ENCODE results near the gene MAP2K7. TPM values are rescaled to one million over a fixed set of nuclear protein-coding genes. Genes with fewer than 3 reads are reported as not detected.

Gene MAP2K7
- total RNA-seq, 2 donors from 2014 or later = 26.3 to 38.3 TPM

DNA sequence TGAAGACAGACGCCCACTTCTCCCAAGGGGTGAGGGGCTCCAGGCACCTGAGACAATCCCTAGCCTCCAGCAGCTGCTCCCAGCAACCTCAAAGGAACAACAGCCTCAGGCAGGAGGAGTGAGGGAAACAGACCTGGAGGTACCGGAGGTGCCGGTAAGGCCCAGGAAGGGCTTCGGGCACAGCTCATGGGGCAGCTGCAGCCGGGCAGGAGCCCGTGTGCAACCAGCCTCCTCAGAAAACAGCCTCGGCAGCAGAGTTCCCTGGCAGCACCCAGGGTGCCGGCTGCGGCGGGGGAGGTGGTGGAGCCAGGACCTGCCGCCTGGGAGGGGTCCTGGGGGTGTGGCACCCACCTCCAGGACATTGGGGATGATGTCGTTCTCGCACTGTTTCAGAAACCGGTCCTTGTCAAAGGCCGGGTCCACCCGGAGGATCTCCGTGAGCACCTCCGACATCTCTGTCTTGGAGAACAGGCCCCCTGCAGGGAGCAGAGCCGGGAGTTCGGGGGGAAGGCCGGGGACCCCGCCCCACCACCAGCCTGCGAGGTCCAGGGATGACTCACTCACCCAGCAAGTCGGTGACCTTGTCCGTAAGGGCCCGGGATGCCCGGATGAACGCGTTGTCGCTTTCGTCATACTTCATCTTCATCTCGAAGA, 28.7 kb downstream of the MAP2K7 start:
- Histone ChIP-seq H3K27me3 (no peaks in the 10 kb centered on the region), H3K9me3 (no peaks in the 10 kb centered on the region), H3K36me3 (peaks cover 32% of the 10 kb centered on the region), H3K4me1 (no peaks in the 10 kb centered on the region), H3K4me3 (no peak overlapping the region), H3K27ac (no peak overlapping the region), H3K9ac (ENCODE audit: low read depth in 2 of 2, low read length in 2 of 2) (no peak overlapping the region)
- intact Hi-C loops (cut with DNase I) = no loop called here
- no peak for DNase-seq
- TF ChIP-seq, protein P1, sequence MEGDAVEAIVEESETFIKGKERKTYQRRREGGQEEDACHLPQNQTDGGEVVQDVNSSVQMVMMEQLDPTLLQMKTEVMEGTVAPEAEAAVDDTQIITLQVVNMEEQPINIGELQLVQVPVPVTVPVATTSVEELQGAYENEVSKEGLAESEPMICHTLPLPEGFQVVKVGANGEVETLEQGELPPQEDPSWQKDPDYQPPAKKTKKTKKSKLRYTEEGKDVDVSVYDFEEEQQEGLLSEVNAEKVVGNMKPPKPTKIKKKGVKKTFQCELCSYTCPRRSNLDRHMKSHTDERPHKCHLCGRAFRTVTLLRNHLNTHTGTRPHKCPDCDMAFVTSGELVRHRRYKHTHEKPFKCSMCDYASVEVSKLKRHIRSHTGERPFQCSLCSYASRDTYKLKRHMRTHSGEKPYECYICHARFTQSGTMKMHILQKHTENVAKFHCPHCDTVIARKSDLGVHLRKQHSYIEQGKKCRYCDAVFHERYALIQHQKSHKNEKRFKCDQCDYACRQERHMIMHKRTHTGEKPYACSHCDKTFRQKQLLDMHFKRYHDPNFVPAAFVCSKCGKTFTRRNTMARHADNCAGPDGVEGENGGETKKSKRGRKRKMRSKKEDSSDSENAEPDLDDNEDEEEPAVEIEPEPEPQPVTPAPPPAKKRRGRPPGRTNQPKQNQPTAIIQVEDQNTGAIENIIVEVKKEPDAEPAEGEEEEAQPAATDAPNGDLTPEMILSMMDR (IDR thresholded peaks at IDR 0.05) = no peak

DNA sequence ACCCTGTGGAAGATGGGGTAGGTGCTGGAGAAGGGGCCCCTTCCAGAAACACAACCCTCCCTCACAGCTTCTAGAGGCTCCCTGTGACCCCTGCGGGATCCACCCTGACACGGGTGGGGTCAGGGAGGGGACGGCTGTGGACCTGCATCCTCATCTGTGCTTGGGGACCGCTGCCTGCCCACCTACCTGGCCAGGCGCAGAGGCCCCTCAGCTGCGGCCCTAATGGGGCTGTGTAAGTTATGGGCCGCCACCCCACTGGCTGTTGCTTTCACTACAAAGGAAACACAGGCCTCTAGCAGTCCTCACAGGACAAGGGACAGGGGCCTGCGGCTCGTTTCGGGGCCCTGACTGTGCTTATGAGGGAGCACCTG, 29.2 kb downstream of the MAP2K7 start:
- Histone ChIP-seq H3K4me3 (no peak overlapping the region), H3K9ac (ENCODE audit: low read depth in 2 of 2, low read length in 2 of 2) (no peak overlapping the region), H3K36me3 (peaks cover 32% of the 10 kb centered on the region), H3K4me1 (no peaks in the 10 kb centered on the region), H3K27me3 (no peaks in the 10 kb centered on the region), H3K27ac (no peak overlapping the region), H3K9me3 (no peaks in the 10 kb centered on the region)
- intact Hi-C loops (cut with DNase I) = no loop called here
- TF ChIP-seq, protein P1 (IDR thresholded peaks at IDR 0.05) = no peak
- DNase-seq = no peak

DNA sequence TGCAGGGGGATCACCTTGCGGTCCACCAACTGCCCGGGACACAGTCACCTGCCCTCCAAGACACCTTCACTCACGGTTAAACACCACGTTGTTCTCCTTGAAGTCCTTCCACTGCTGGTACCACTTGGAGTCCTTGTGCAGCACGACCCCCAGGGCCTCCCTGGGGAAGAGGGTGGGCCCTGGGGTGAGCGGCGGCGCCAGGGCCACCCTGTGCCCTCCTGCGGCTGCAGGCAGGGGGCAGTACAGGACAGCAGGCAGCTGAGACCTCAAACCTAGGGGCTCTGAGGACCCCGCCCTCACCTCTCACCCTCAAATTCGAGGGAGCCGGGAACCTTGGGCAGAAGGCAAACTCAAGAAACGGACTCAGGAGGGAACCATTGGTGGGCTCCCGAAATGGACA, 29.7 kb downstream of the MAP2K7 start:
- DNase-seq = no peak

DNA sequence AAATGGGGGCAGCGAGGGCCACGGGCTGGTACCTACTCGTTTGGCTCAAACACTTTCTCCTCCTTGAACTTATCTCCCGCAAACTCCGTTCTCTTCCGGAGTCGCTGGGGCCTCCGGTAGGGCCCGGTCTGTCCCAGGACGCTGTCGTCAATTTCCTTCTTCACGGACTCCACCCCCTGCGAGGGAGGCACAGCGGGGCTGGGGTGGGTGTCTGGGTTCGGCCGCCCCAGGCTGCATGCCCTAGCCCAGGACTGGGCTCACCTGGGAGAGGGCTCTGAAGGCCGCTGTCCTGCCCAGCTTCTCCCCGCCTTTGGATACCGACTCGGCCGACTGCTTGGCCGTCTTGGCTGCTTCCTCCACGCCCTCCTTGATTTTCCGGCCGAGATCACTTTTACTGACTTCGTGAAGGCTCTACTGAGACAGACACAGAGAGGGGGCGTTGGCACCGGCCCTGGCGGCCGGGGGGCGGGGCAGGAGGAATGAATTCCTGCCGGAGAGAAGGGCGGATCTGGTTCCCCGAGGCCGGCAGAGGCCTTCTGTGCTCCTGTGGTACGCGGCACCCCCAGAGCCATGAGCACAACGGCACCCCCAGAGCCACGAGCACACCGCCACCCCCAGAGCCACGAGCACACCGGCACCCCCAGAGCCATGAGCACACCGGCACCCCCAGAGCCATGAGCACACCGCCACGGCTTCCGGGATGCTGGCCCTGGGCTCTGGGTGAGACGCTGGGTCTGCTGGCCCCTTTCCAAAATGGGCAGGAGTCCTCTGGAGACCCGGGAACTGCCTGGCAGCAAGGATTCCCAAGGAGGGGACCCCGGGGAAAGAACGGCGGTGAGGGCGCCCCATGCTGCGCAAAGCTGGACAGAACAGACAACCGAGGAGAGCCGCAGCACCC, 30.4 kb downstream of the MAP2K7 start:
- Histone ChIP-seq H3K36me3 (peaks cover 32% of the 10 kb centered on the region), H3K9ac (ENCODE audit: low read depth in 2 of 2, low read length in 2 of 2) (no peak overlapping the region), H3K4me1 (no peaks in the 10 kb centered on the region), H3K4me3 (no peak overlapping the region), H3K27me3 (no peaks in the 10 kb centered on the region), H3K9me3 (no peaks in the 10 kb centered on the region), H3K27ac (no peak overlapping the region)
- DNase-seq = peak; percentile 59
- TF ChIP-seq, protein P1 (IDR thresholded peaks at IDR 0.05) = no peak
- intact Hi-C loops (cut with DNase I) = no loop called here

More for the DNA sequence above, 29.7 kb downstream of the MAP2K7 start:
- Histone ChIP-seq H3K4me3 (no peak overlapping the region), H3K9me3 (no peaks in the 10 kb centered on the region), H3K27me3 (no peaks in the 10 kb centered on the region), H3K27ac (no peak overlapping the region), H3K36me3 (peaks cover 32% of the 10 kb centered on the region), H3K9ac (ENCODE audit: low read depth in 2 of 2, low read length in 2 of 2) (no peak overlapping the region), H3K4me1 (no peaks in the 10 kb centered on the region)
- intact Hi-C loops (cut with DNase I) = no loop called here
- TF ChIP-seq, protein P1 (IDR thresholded peaks at IDR 0.05) = no peak

DNA sequence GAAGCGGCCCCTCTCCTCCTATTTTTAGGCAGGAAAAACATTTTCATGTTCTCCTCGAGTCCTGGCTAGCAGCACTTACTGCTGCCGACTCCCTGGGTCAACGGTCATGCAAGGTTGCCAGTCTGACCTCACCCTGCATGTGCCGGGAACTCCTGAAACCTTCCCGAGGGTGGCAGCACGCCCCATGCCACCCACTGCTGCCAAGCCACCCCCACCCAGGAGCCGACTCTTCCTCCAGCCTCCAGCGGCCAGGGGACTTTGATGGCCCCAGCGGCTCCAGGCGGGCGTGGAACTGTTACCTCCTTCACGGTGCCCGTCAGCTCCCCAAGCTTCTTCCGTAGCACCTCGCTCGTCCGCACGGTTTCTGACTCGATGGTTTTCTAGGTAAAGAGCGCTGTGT, 31.1 kb downstream of the MAP2K7 start:
- intact Hi-C loops (cut with DNase I) = no loop called here

More for the DNA sequence above, 31.1 kb downstream of the MAP2K7 start:
- Histone ChIP-seq H3K9me3 (no peaks in the 10 kb centered on the region), H3K27me3 (no peaks in the 10 kb centered on the region), H3K4me3 (no peak overlapping the region), H3K36me3 (peaks cover 32% of the 10 kb centered on the region), H3K9ac (ENCODE audit: low read depth in 2 of 2, low read length in 2 of 2) (no peak overlapping the region), H3K4me1 (no peaks in the 10 kb centered on the region), H3K27ac (no peak overlapping the region)
- TF ChIP-seq, protein P1 (IDR thresholded peaks at IDR 0.05) = no peak
- no peak for DNase-seq

Measured in colonic mucosa (tissue), 4 donors.